Glomerular visceral epithelial cell (primary cell): ENCODE data around the gene ERICH4.

Experiments used
- DNase-seq: peaks from one replicate; pipeline ENCODE4 v3.0.0-alpha.2; 2016; ENCODE audit errors: extremely low spot score

The ERICH4 gene

GRCh38 chr19:41414461-41414860, 28.5 kb upstream of the ERICH4 start:
- no peak for DNase-seq

- no peak for DNase-seq
Measured at GRCh38 chr19:41415154-41415571, 27.8 kb upstream of the ERICH4 start.

GRCh38 chr19:41416194-41416674, 26.7 kb upstream of the ERICH4 start:
- DNase-seq: no peak

- DNase-seq: no peak
Measured at GRCh38 chr19:41420101-41420880, 22.7 kb upstream of the ERICH4 start.

- no peak for DNase-seq
Measured at GRCh38 chr19:41421314-41421713, 21.6 kb upstream of the ERICH4 start.

GRCh38 chr19:41421973-41422372, 21.0 kb upstream of the ERICH4 start:
- no peak for DNase-seq

GRCh38 chr19:41422456-41422855, 20.5 kb upstream of the ERICH4 start:
- no peak for DNase-seq

GRCh38 chr19:41422955-41423354, 20.0 kb upstream of the ERICH4 start:
- no peak for DNase-seq

GRCh38 chr19:41424335-41425173, 18.4 kb upstream of the ERICH4 start:
- no peak for DNase-seq

GRCh38 chr19:41425174-41426115, 17.5 kb upstream of the ERICH4 start:
- no peak for DNase-seq

GRCh38 chr19:41426116-41426841, 16.7 kb upstream of the ERICH4 start:
- no peak for DNase-seq

GRCh38 chr19:41426952-41427646, 15.9 kb upstream of the ERICH4 start, which contains the start of gene B3GNT8:
TSS of gene B3GNT8 (minus strand) at chr19:41427374. CDS start at chr19:41426778, 596 bp downstream.
- DNase-seq: no peak

- no peak for DNase-seq
Measured at GRCh38 chr19:41427647-41428480, 15.1 kb upstream of the ERICH4 start.

- DNase-seq: no peak
Measured at GRCh38 chr19:41428481-41428859, 14.5 kb upstream of the ERICH4 start.

GRCh38 chr19:41430922-41431321, 12.0 kb upstream of the ERICH4 start:
- peak; percentile 26 for DNase-seq

GRCh38 chr19:41431426-41432386, 11.2 kb upstream of the ERICH4 start:
- no peak for DNase-seq

- DNase-seq: no peak
Measured at GRCh38 chr19:41433171-41433570, 9.8 kb upstream of the ERICH4 start.

- no peak for DNase-seq
Measured at GRCh38 chr19:41434450-41434849, 8.5 kb upstream of the ERICH4 start.
